HEK293 (cell line): ENCODE results near the gene APOBEC3H.
A peak's percentile ranks its signal among the peaks of the same experiment; 100 is the strongest.

Source experiments
- ZNF155 ChIP-seq: fragments of 450-650 bp; formaldehyde crosslinking; IDR thresholded peaks from 2 replicates; pipeline ENCODE4 v1.5.1; 2016; ENCODE audit warnings: missing biosample characterization, missing genetic modification characterization
- ZNF248 ChIP-seq: fragments of 450-650 bp; formaldehyde crosslinking; IDR thresholded peaks from 2 replicates; pipeline ENCODE4 v1.5.1; 2017; ENCODE audit warnings: missing biosample characterization, missing genetic modification characterization
- ZNF274 ChIP-seq, 2 experiments: fragments of 200-500 bp in 1 of 2; fragments of 450-650 bp in 1 of 2; sonication (Bioruptor generic) in 1 of 2; formaldehyde crosslinking in 1 of 2; IDR thresholded peaks; 2 replicates each; pipeline versions ENCODE4 v1.5.1 to v1.6.1; 2014 to 2016; ENCODE audit warnings: borderline replicate concordance in 1 of 2, inconsistent platforms in 1 of 2, low read length in 1 of 2, missing biosample characterization in 1 of 2, missing genetic modification characterization in 1 of 2
- TF ChIP-seq, protein P1 (sequence below): fragments of 450-650 bp; formaldehyde crosslinking; IDR thresholded peaks from 2 replicates; pipeline ENCODE4 v1.5.1; 2016; ENCODE audit warnings: missing biosample characterization, missing genetic modification characterization
- TF ChIP-seq, protein P2 (sequence below): fragments of 450-650 bp; formaldehyde crosslinking; IDR thresholded peaks from 2 replicates; pipeline ENCODE4 v1.5.1; 2016; ENCODE audit warnings: missing biosample characterization, missing genetic modification characterization
- TF ChIP-seq, protein P3 (sequence below): fragments of 450-650 bp; formaldehyde crosslinking; IDR thresholded peaks from 2 replicates; pipeline ENCODE4 v1.5.1; 2016; ENCODE audit warnings: missing biosample characterization, missing genetic modification characterization, low read depth

DNA sequence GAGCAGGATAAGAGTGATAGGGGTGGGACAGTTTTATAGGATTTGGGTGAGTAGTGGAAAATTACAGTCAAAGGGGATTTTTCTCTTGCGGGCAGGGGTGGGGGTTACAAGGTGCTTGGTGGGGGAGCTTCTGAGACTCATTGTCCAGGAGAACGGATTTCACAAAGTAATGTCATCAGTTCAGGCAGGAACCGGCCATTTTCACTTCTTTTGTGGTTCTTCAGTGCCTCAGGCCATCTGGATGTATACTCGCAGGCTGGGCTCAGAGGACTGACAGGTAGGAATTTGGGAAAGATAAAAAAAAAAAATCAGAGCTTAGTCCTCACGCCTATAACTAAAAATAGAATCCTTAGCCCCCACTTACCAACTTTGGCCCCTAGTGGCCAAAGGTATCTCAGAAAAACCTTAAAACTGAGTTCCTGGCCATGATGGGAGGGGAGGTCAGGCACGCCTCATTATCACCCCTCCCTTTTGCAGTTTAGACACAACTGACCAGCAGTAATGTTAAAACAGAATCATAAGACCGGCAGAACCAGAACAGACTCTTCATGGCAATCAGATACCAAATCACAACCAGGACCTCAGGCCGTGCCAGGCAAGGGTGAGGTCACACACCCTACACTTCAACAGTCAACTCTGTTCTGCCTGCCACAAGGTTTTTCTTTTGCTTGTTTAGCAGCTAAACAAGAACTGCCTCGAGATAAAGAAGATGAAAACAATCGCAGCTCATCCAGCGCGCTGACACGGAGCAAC is 28.8 kb upstream of the APOBEC3H start:
- TF ChIP-seq, protein P1, sequence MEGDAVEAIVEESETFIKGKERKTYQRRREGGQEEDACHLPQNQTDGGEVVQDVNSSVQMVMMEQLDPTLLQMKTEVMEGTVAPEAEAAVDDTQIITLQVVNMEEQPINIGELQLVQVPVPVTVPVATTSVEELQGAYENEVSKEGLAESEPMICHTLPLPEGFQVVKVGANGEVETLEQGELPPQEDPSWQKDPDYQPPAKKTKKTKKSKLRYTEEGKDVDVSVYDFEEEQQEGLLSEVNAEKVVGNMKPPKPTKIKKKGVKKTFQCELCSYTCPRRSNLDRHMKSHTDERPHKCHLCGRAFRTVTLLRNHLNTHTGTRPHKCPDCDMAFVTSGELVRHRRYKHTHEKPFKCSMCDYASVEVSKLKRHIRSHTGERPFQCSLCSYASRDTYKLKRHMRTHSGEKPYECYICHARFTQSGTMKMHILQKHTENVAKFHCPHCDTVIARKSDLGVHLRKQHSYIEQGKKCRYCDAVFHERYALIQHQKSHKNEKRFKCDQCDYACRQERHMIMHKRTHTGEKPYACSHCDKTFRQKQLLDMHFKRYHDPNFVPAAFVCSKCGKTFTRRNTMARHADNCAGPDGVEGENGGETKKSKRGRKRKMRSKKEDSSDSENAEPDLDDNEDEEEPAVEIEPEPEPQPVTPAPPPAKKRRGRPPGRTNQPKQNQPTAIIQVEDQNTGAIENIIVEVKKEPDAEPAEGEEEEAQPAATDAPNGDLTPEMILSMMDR (tag by site-specific recombination): 0 out of 2 replicates have a peak, but pooled peaks have one; percentile 12
- TF ChIP-seq, protein P2, sequence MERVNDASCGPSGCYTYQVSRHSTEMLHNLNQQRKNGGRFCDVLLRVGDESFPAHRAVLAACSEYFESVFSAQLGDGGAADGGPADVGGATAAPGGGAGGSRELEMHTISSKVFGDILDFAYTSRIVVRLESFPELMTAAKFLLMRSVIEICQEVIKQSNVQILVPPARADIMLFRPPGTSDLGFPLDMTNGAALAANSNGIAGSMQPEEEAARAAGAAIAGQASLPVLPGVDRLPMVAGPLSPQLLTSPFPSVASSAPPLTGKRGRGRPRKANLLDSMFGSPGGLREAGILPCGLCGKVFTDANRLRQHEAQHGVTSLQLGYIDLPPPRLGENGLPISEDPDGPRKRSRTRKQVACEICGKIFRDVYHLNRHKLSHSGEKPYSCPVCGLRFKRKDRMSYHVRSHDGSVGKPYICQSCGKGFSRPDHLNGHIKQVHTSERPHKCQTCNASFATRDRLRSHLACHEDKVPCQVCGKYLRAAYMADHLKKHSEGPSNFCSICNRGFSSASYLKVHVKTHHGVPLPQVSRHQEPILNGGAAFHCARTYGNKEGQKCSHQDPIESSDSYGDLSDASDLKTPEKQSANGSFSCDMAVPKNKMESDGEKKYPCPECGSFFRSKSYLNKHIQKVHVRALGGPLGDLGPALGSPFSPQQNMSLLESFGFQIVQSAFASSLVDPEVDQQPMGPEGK (tag by site-specific recombination): no peak
- TF ChIP-seq, protein P3, sequence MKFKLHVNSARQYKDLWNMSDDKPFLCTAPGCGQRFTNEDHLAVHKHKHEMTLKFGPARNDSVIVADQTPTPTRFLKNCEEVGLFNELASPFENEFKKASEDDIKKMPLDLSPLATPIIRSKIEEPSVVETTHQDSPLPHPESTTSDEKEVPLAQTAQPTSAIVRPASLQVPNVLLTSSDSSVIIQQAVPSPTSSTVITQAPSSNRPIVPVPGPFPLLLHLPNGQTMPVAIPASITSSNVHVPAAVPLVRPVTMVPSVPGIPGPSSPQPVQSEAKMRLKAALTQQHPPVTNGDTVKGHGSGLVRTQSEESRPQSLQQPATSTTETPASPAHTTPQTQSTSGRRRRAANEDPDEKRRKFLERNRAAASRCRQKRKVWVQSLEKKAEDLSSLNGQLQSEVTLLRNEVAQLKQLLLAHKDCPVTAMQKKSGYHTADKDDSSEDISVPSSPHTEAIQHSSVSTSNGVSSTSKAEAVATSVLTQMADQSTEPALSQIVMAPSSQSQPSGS: no peak
- no peak for TF ChIP-seq ZNF248
- no peak for TF ChIP-seq ZNF274 (IDR thresholded peaks at IDR 0.05; ENCODE audit: low read length)
- no peak for TF ChIP-seq ZNF274 (tag by site-specific recombination; IDR thresholded peaks at IDR 0.05; ENCODE audit: borderline replicate concordance)
- no peak for TF ChIP-seq ZNF155 (tag by site-specific recombination)
